GM19238 (cell line): ENCODE results near the gene OR52E2.

Experiments
- DNase-seq: peaks from one replicate; pipeline ENCODE4 v3.0.0; 2011; ENCODE audit warnings: low spot score; ENCODE audit not compliant: insufficient read length

Gene OR52E2

DNA sequence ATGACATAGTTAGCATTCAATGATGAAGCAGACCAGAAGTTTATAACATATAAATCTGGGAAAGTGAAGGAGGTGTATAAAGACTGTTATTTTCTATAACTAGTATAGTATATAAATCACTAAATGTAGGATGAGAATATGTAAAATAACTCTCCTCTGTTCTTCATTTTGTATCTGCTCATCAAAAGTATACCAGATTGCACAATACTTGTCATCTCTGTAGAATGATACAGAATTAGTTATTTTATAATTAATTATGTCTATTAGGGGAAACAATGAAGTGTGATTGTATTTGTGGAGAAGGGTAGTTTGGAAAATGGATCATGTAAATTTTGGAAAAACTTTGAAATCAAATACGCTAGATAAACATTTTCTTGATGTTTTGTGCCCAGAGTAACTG, 46.4 kb downstream of the OR52E2 start:
- DNase-seq = no peak

DNA sequence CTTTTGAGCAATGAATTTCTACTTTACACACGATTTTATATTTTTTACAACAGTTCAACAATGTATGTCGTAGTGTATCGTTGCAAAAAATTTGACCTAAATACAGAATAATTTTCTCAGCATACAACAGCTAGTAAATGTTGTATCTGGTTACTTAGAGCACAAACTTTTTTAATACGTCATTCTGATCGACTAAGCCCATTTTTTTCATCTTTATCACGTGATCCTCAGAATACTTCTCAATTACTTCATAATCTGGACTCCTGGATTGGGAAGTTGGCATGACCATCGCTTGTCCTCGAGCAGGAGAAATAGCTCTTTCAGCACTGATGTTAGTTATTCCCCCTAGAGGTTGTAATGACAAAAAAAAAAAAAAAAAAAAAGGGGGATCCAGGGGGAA, 48.2 kb downstream of the OR52E2 start:
- no peak for DNase-seq
